LNCaP clone FGC (cell line): ENCODE measurements around the gene CD28.
"Not testable (repeated sequence)": the region's sequence is repeated elsewhere in the genome, so short reads cannot be mapped to it uniquely, and the experiment has no call there.

Experiments
- DNase-seq: peaks from one replicate; pipeline ENCODE4 v3.0.0-alpha.2; 2011; ENCODE audit warnings: low read depth
- H3K4me3 ChIP-seq: 2 replicates; pipeline ENCODE4 v1.5.1; 2011; ENCODE audit warnings: mild to moderate bottlenecking, low read depth, low read length, control low read depth
- CTCF ChIP-seq: IDR thresholded peaks from 2 replicates; pipeline ENCODE4 v1.5.1; 2012; ENCODE audit warnings: mild to moderate bottlenecking; ENCODE audit not compliant: control insufficient read depth, insufficient read depth; ENCODE audit errors: extremely low read depth

CD28 gene

GRCh38 chr2:203691149-203691548 is 15.3 kb upstream of the CD28 start:
- no peak for TF ChIP-seq CTCF
- H3K4me3 ChIP-seq: no peak overlapping the region
- DNase-seq: no peak

- no peak for TF ChIP-seq CTCF
- no peak for DNase-seq
- H3K4me3 ChIP-seq: no peak overlapping the region
These were observed 14.3 kb upstream of the CD28 start for GRCh38 chr2:203692031-203692710.

DNA sequence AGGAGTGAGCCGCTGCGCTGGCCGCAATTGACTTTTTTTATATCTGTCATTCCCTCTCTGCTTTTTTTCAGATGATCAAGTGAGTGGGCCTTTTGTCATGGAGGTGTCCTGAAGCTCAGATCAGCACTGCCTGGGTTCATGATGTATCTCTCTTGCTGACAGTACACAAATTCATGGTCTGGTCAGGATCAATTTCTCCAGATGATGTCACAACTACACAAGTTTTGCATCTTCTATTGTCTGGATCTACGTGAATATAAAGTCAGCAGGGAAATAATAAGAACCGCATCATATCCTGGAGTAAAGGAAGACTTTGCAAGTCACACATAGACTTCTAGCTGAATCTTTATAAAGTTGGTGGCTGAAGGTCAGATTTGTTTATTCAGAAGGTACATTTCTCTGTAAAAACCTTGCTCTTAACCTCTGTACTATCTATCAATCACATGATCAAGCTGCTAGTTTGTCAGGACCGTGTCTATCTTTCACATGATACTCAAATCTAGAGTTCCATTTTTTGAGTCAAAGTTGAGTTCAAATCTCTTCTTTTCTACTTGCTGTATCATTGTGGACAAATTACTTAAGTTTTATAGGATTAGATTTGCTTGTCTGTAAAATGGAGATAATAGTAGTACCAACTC is 13.1 kb upstream of the CD28 start:
- no peak for DNase-seq
- no peak overlapping the region for H3K4me3 ChIP-seq
- no peak for TF ChIP-seq CTCF

GRCh38 chr2:203694191-203694590 is 12.2 kb upstream of the CD28 start:
- no peak for DNase-seq
- no peak for TF ChIP-seq CTCF
- H3K4me3 ChIP-seq: no peak overlapping the region

DNA sequence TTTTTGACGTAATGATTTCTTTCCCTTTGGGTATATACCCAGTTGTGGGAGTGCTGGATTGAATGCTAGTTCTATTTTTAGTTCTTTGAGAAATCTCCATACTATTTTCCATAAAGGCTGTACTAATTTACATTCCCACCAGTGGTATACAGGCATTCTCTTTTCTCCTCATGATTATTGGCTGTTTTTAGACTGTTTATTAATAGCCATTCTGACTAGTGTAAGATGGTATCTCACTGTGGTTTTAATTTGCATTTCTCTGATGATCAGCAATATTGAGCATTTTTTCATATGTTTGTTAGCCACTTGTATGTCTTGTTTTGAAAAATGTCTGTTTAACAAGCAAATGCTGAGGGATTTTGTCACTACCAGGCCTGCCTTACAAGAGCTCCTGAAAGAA is 9.2 kb upstream of the CD28 start:
- DNase-seq: no peak
- H3K4me3 ChIP-seq: no peak overlapping the region
- TF ChIP-seq CTCF: no peak

GRCh38 chr2:203697763-203698162 is 8.7 kb upstream of the CD28 start:
- DNase-seq, H3K4me3 ChIP-seq: not testable (repeated sequence)

DNA sequence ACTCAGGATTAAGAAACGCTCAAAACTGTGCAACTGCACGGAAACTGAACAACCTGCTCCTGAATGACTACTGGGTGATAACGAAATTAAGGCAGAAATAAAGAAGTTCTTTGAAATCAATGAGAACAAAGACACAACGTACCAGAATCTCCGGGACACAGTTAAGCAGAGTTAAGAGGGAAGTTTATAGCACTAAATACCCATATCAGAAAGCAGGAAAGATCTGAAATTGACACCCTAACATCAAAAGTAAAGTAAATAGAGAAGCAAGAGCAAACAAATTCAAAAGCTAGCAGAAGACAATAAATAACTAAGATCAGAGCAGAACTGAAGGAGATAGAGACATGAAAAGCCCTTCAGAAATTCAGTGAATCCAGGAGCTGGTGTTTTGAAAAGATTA is 8.0 kb upstream of the CD28 start:
- DNase-seq, H3K4me3 ChIP-seq: not testable (repeated sequence)

- H3K4me3 ChIP-seq: no peak overlapping the region
These were observed 2.0 kb upstream of the CD28 start for GRCh38 chr2:203704430-203704829.

More at GRCh38 chr2:203704430-203704829, 2.0 kb upstream of the CD28 start:
- no peak for DNase-seq
- TF ChIP-seq CTCF: no peak
